Astrocyte of the spinal cord (primary cell): Measurements from ENCODE around the gene PRKAB2.

Source experiments
- DNase-seq: peaks from one replicate; pipeline ENCODE4 v3.0.0; 2011; ENCODE audit warnings: low read depth, low spot score
- H3K4me3 ChIP-seq: 2 replicates; pipeline ENCODE4 v1.5.1; 2011; ENCODE audit warnings: low read depth, mild to moderate bottlenecking, low read length, moderate library complexity
- in situ Hi-C: cut with HindIII; loops from 2 replicates; pipeline ENCODE4 v1.10.0; 2017; ENCODE audit warnings: low sequenced_read_pairs
- TF ChIP-seq, protein P1 (sequence below): IDR thresholded peaks from 2 replicates; pipeline ENCODE4 v1.5.1; 2012; ENCODE audit warnings: low read depth, mild to moderate bottlenecking, low read length, inconsistent platforms

Gene PRKAB2

GRCh38 chr1:147214325-147214724 is 42.1 kb upstream of the PRKAB2 start:
- no peak for DNase-seq
- in situ Hi-C loops = no loop called here
- TF ChIP-seq, protein P1, sequence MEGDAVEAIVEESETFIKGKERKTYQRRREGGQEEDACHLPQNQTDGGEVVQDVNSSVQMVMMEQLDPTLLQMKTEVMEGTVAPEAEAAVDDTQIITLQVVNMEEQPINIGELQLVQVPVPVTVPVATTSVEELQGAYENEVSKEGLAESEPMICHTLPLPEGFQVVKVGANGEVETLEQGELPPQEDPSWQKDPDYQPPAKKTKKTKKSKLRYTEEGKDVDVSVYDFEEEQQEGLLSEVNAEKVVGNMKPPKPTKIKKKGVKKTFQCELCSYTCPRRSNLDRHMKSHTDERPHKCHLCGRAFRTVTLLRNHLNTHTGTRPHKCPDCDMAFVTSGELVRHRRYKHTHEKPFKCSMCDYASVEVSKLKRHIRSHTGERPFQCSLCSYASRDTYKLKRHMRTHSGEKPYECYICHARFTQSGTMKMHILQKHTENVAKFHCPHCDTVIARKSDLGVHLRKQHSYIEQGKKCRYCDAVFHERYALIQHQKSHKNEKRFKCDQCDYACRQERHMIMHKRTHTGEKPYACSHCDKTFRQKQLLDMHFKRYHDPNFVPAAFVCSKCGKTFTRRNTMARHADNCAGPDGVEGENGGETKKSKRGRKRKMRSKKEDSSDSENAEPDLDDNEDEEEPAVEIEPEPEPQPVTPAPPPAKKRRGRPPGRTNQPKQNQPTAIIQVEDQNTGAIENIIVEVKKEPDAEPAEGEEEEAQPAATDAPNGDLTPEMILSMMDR = no peak
- no peak overlapping the region for H3K4me3 ChIP-seq

- H3K4me3 ChIP-seq = no peak overlapping the region
- no peak for DNase-seq
- in situ Hi-C loops = no loop called here
- TF ChIP-seq, protein P1 = no peak
These were observed 41.0 kb upstream of the PRKAB2 start for GRCh38 chr1:147213271-147213670.

DNA sequence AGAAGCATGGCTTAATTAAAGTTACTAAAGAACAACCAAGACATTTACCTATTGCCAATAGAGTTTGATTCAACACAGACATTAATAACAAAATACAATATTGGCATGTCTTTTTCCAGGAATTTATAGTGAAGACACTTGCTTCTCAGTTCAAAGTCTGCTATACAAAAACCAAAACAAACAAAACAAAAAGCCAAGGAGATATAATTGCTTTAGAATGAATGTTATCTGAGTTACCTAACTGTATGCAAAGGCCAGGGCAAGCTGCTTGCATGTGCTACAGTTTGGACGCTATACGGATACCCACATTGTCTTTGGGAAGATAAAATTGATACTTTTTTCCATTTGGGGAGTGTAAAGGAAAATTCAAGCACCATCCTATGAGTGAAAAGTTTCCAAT is 39.3 kb upstream of the PRKAB2 start:
- no peak overlapping the region for H3K4me3 ChIP-seq
- no peak for DNase-seq
- TF ChIP-seq, protein P1 = no peak
- in situ Hi-C loops = no loop called here

GRCh38 chr1:147210987-147211386 is 38.7 kb upstream of the PRKAB2 start:
- in situ Hi-C loops = no loop called here
- H3K4me3 ChIP-seq = no peak overlapping the region
- TF ChIP-seq, protein P1 = no peak
- no peak for DNase-seq

- in situ Hi-C loops = no loop called here
- TF ChIP-seq, protein P1 = no peak
- DNase-seq = no peak
- no peak overlapping the region for H3K4me3 ChIP-seq
These were observed 37.9 kb upstream of the PRKAB2 start for GRCh38 chr1:147209825-147210821.

DNA sequence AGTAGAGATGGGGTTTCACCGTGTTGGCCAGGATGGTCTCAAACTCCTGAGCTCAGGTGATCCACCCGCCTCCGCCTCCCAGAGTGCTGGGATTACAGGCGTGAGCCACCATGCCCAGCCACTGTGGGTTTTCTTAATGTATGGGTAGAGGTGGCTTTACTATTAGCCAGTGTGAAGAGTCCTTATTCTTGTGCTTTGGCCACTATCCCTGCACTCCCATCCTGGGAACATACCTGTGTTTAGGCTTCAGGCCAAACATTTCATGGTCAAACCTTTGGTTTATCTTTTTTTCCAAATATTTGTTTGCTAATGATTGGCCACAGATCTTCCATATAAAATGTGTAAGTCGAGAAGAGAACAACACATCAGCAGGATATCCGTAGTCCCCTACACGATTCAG is 36.3 kb upstream of the PRKAB2 start:
- no peak for DNase-seq
- in situ Hi-C loops = no loop called here
- TF ChIP-seq, protein P1 = no peak
- no peak overlapping the region for H3K4me3 ChIP-seq
